LoVo (cell line): ENCODE data around the gene MYH7B.

Experiments
- DNase-seq: peaks from one replicate; pipeline ENCODE4 v3.0.0-alpha.2; 2016; ENCODE audit warnings: low spot score

MYH7B gene

GRCh38 chr20:34977365-34978091 lies 21.9 kb downstream of the MYH7B start:
- DNase-seq, result no peak

GRCh38 chr20:34978092-34978744 lies 22.6 kb downstream of the MYH7B start:
- no peak for DNase-seq

- DNase-seq, result no peak
Observed at GRCh38 chr20:34979366-34980153, 23.9 kb downstream of the MYH7B start.

- DNase-seq, result no peak
Observed at GRCh38 chr20:34980543-34981233, 25.0 kb downstream of the MYH7B start.

DNA sequence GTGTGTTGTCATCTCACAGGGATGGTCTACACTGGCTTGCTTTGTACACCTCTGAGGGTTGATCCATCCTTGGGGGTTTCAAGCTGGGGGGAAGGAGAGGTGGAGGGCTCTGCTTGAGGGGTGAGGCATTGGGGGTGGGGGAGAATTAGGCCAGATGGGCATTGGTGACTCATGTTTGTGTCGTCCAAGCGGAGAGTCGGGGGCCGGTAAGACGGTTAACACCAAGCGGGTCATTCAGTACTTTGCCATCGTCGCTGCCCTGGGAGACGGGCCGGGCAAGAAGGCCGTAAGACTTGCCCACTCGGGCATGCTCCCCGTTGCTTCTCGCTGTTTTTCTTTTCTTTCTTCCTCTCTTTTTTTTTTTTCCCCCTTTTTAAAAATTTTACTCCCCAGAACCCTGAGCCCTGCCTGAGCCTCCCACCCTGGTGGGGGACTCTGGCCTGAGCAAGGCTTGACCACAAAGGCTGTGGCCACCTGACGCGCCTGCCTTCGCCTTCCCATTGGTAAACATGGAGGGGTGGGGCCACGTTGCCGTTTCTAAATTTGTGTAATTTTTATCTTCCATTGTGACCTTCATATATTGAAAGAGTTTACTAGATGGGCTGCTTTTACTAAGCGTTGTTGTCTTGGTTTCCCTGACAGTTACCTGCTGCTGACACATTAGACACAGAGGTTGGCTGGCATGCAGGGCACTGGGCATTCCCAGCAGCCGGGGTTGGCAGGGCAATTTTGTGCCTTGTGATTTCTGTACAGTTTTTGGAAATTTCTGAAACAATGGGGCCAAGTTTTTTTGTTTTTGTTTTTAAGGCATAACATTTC lies 26.8 kb downstream of the MYH7B start:
- DNase-seq, result no peak

- no peak for DNase-seq
Observed at GRCh38 chr20:34983089-34983820, 27.6 kb downstream of the MYH7B start.

GRCh38 chr20:34983995-34984735 lies 28.5 kb downstream of the MYH7B start:
- DNase-seq, result no peak

GRCh38 chr20:34984756-34985261 lies 29.1 kb downstream of the MYH7B start:
- no peak for DNase-seq

- DNase-seq, result no peak
Observed at GRCh38 chr20:34985461-34986310, 30.0 kb downstream of the MYH7B start.

- DNase-seq, result no peak
Observed at GRCh38 chr20:34986311-34987287, 30.9 kb downstream of the MYH7B start.

GRCh38 chr20:34987288-34988190 lies 31.9 kb downstream of the MYH7B start:
- no peak for DNase-seq

DNA sequence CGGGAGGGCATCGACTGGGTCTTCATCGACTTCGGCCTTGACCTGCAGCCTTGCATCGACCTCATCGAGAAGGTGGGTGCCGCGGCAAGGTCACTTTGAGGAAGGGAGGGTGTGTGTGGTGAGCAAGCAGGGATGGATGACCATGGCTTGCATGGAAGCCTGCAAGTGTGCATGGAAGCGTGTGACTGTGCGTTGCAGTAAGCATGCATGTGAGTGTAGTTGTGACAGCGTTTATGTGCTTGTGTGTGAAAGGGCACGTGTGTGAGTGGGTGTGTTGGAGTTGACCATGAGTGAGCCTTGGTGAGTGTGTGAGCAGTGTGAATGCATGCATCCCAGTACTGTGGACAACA lies 32.5 kb downstream of the MYH7B start:
- DNase-seq, result no peak

DNA sequence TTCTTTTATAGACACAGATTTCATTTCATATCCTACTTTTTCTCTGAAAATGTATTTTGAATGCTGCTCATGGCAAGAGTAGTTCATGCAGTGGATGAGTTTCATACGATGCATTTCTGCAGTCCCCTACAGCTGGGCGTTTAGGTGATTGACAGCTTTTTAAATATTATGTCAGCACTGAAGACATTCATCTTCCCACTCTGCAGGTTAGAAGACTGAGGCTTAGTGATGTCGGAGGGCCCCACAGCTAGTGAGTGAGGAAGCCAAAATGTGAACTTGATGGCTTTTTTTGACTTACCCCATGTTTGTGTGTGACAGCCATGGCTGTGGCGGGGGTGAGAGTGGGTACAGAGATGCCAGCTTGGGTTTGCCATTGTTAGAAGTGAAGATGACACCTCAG lies 33.5 kb downstream of the MYH7B start:
- DNase-seq, result no peak

DNA sequence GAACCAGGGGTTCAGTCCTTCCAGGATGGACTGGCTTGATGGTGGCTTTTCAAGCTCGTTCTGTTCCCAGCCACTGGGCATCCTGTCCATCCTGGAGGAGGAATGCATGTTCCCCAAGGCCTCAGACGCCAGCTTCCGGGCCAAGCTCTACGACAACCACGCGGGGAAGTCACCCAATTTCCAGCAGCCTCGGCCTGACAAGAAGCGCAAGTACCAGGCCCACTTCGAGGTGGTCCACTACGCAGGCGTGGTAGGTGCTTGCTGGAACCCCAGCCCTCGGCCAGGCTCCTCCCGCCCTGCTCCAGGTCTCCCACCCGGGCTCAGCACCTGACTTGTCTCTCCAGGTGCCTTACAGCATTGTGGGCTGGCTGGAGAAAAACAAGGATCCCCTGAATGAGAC lies 34.0 kb downstream of the MYH7B start:
- no peak for DNase-seq

DNA sequence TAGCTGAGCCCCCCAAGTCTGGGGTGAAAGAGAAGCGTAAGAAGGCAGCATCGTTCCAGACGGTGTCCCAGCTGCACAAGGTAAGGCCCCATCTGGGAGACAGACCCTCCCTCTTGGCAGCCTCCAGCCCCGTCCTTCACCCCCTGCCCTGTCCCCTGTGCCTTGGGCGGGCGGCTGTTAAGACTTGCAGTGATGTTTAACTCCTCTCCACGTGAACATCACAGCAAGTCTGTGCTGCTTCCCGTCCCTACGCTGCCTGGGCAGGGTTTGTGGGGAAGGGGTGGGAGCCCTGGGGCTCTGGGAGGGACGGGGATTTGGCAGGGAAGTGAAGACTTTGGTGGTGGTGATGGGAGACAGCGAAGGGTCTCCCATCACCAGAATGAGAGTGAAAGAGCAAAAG lies 34.6 kb downstream of the MYH7B start:
- DNase-seq, result no peak

- no peak for DNase-seq
Observed at GRCh38 chr20:34990661-34991214, 35.1 kb downstream of the MYH7B start.
